Measurements from ENCODE around the gene RFK. TPM values are rescaled to one million over a fixed set of nuclear protein-coding genes. Genes with fewer than 3 reads are reported as not detected.

RFK gene
- total and polyA plus RNA-seq, 8 donors: 3.8 to 57.7 (median 28.1) TPM

GRCh38 chr9:76395381-76395780 is 1.2 kb upstream of the RFK start:
- peak overlapping the region; percentile 68 to 90 (median 80) for H3K4me3 ChIP-seq
- H3K27me3 ChIP-seq: no peaks in the 10 kb centered on the region
- peaks cover 0 to 3% (median 0%) of the 10 kb centered on the region in 4 donors for H3K36me3 ChIP-seq
- WGBS, 5 donors: 61 to 68% (median 65%) methylated on average over 10 of the region's 10 CpGs
- TF ChIP-seq EP300 (IDR thresholded peaks at IDR 0.05) (no peak), POLR2AphosphoS5 (IDR thresholded peaks at IDR 0.05) (no peak), POLR2A (IDR thresholded peaks at IDR 0.05) (no peak)
- TF ChIP-seq, protein P1, sequence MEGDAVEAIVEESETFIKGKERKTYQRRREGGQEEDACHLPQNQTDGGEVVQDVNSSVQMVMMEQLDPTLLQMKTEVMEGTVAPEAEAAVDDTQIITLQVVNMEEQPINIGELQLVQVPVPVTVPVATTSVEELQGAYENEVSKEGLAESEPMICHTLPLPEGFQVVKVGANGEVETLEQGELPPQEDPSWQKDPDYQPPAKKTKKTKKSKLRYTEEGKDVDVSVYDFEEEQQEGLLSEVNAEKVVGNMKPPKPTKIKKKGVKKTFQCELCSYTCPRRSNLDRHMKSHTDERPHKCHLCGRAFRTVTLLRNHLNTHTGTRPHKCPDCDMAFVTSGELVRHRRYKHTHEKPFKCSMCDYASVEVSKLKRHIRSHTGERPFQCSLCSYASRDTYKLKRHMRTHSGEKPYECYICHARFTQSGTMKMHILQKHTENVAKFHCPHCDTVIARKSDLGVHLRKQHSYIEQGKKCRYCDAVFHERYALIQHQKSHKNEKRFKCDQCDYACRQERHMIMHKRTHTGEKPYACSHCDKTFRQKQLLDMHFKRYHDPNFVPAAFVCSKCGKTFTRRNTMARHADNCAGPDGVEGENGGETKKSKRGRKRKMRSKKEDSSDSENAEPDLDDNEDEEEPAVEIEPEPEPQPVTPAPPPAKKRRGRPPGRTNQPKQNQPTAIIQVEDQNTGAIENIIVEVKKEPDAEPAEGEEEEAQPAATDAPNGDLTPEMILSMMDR (IDR thresholded peaks at IDR 0.05): no peak
- no peaks in the 10 kb centered on the region for H3K9me3 ChIP-seq
- H3K4me1 ChIP-seq: peaks cover 5 to 36% (median 28%) of the 10 kb centered on the region in 4 donors
- intact Hi-C loops (cut with DNase I; ENCODE audit: low total_unique reads): no loop called here
- peak overlapping the region in 4 of 5 donors; percentile 94 to 97 (median 95) for H3K27ac ChIP-seq
- DNase-seq: no peak

GRCh38 chr9:76394960-76395252 is 680 bp upstream of the RFK start:
- 0 to 1% (median 1%) methylated on average over 11 of the region's 11 CpGs for WGBS, 5 donors
- intact Hi-C loops (cut with DNase I; ENCODE audit: low total_unique reads): no loop called here

GRCh38 chr9:76390656-76391055 is 3.6 kb downstream of the RFK start:
- peak overlapping the region in 4 of 5 donors; percentile 11 to 40 (median 18) for H3K27ac ChIP-seq
- no peak for DNase-seq
- H3K36me3 ChIP-seq: peaks cover 12 to 36% (median 32%) of the 10 kb centered on the region in 4 donors
- no peaks in the 10 kb centered on the region for H3K9me3 ChIP-seq
- no peaks in the 10 kb centered on the region for H3K27me3 ChIP-seq
- 20 to 40% (median 24%) methylated on average over 1 of the region's 1 CpG for WGBS, 5 donors
- intact Hi-C loops (cut with DNase I; ENCODE audit: low total_unique reads): no loop called here
- peaks cover 5 to 37% (median 27%) of the 10 kb centered on the region in 4 donors for H3K4me1 ChIP-seq
- TF ChIP-seq POLR2A (IDR thresholded peaks at IDR 0.05) (no peak), EP300 (IDR thresholded peaks at IDR 0.05) (no peak), POLR2AphosphoS5 (IDR thresholded peaks at IDR 0.05) (no peak)
- TF ChIP-seq, protein P1 (IDR thresholded peaks at IDR 0.05): no peak
- no peak overlapping the region for H3K4me3 ChIP-seq

More at GRCh38 chr9:76394960-76395252, 680 bp upstream of the RFK start:
- no peak for TF ChIP-seq POLR2AphosphoS5 (IDR thresholded peaks at IDR 0.05)
- TF ChIP-seq POLR2A (IDR thresholded peaks at IDR 0.05): no peak
- TF ChIP-seq, protein P1 (IDR thresholded peaks at IDR 0.05): no peak
- TF ChIP-seq EP300 (IDR thresholded peaks at IDR 0.05): no peak
- H3K4me1 ChIP-seq: peaks cover 5 to 39% (median 28%) of the 10 kb centered on the region in 4 donors
- H3K4me3 ChIP-seq: peak overlapping the region; percentile 68 to 90 (median 80)
- no peaks in the 10 kb centered on the region for H3K27me3 ChIP-seq
- peak overlapping the region; percentile 94 to 97 (median 95) for H3K27ac ChIP-seq
- no peaks in the 10 kb centered on the region for H3K9me3 ChIP-seq
- peak; percentile 37 to 79 for DNase-seq
- peaks cover 0 to 3% (median 0%) of the 10 kb centered on the region in 4 donors for H3K36me3 ChIP-seq

- 33 to 66% (median 56%) methylated on average over 2 of the region's 2 CpGs for WGBS, 5 donors
- DNase-seq: peak in 1 of 2 donors; percentile 49
- H3K9me3 ChIP-seq: no peaks in the 10 kb centered on the region
- TF ChIP-seq POLR2A (IDR thresholded peaks at IDR 0.05) (no peak), POLR2AphosphoS5 (IDR thresholded peaks at IDR 0.05) (peak in 1 of 3 donors; percentile 24), EP300 (IDR thresholded peaks at IDR 0.05) (no peak)
- peaks cover 11 to 21% (median 14%) of the 10 kb centered on the region in 4 donors for H3K4me1 ChIP-seq
- no peak overlapping the region for H3K4me3 ChIP-seq
- H3K27me3 ChIP-seq: no peaks in the 10 kb centered on the region
- intact Hi-C loops (cut with DNase I; ENCODE audit: low total_unique reads): no loop called here
- H3K36me3 ChIP-seq: peaks cover 0 to 15% (median 7%) of the 10 kb centered on the region in 4 donors
- no peak overlapping the region for H3K27ac ChIP-seq
Observed at GRCh38 chr9:76379494-76379893, 14.7 kb downstream of the RFK start.

DNA sequence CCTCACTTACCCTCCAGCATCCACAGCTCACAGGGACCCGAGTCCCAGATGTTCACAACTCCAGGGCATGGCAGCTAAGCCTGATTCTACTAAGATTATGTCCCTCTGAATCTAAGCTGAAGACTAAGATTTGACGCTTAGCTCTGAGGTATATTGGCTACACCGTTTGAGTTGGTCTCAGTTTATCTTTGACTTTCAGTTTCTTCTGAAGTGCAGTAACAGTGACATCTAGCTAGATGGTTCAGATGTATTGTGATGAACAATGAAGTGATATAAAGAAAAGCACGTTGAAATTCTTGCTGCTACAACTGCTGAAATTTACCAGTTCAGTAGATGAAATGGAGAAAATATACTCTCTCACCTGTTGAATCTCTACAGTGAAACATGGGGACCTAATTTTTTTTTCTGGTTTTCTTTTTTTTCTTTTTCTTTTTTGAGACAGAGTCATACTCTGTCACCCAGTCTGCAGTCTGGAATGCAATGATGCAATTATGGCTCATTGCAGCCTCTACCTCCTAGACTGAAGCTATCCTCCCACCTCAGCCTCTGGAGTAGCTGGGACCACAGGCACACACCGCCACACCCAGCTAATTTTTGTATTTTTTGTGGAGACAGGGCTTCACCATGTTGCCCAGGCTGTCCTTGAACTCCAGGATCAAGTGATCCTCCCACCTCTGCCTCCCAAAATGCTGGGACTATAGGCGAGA is 15.7 kb downstream of the RFK start:
- TF ChIP-seq POLR2A (IDR thresholded peaks at IDR 0.05): no peak
- no peak for TF ChIP-seq POLR2AphosphoS5 (IDR thresholded peaks at IDR 0.05)
- TF ChIP-seq EP300 (IDR thresholded peaks at IDR 0.05): no peak
- TF ChIP-seq, protein P1 (IDR thresholded peaks at IDR 0.05): no peak
- Histone ChIP-seq H3K36me3 (peaks cover 0 to 9% (median 3%) of the 10 kb centered on the region in 4 donors), H3K9me3 (no peaks in the 10 kb centered on the region), H3K27ac (no peak overlapping the region), H3K4me1 (peaks cover 21 to 30% (median 24%) of the 10 kb centered on the region in 4 donors), H3K27me3 (no peaks in the 10 kb centered on the region), H3K4me3 (no peak overlapping the region)
- 80 to 86% (median 84%) methylated on average over 6 of the region's 6 CpGs for WGBS, 5 donors
- no peak for DNase-seq
- intact Hi-C loops (cut with DNase I; ENCODE audit: low total_unique reads): no loop called here

Measured in stomach (tissue), 9 donors.